K562 (cell line): Measurements from ENCODE around the gene KCNK1. TPM values are rescaled to one million over a fixed set of nuclear protein-coding genes. Genes with fewer than 3 reads are reported as not detected.

Experiments used
- C11orf30 ChIP-seq: fragments of 450-650 bp; IDR thresholded peaks from 2 replicates; pipeline ENCODE4 v1.6.1; 2016; ENCODE audit warnings: low read depth, mild to moderate bottlenecking
- CHD2 ChIP-seq: IDR thresholded peaks from 2 replicates; pipeline ENCODE4 v1.6.1; 2011; ENCODE audit warnings: low read depth, low read length
- CHD4 ChIP-seq: fragments of 200-600 bp; sonication (generic); IDR thresholded peaks from 3 replicates; pipeline ENCODE4 v1.6.1; 2012; ENCODE audit warnings: low read depth, mild to moderate bottlenecking, mixed read lengths, low read length, inconsistent platforms; ENCODE audit not compliant: insufficient read depth, insufficient replicate concordance, poor library complexity, severe bottlenecking
- CREB5 ChIP-seq: fragments of 250-450 bp; sonication (Bioruptor Pico); IDR thresholded peaks from 2 replicates; pipeline ENCODE4 v1.5.0; 2020; ENCODE audit warnings: mild to moderate bottlenecking
- DLX4 ChIP-seq: fragments of 250-450 bp; sonication (Bioruptor Pico); IDR thresholded peaks from 2 replicates; pipeline ENCODE4 v1.6.1; 2021; ENCODE audit warnings: mild to moderate bottlenecking
- FOSL1 ChIP-seq: fragments of 200-800 bp; sonication (Bioruptor generic); conservative IDR thresholded peaks from 2 replicates; pipeline ENCODE4 v1.6.1; 2016; ENCODE audit warnings: missing genetic modification characterization, missing compliant biosample characterization
- FOXP1 ChIP-seq: sonication (generic); formaldehyde crosslinking; IDR thresholded peaks from 2 replicates; pipeline ENCODE4 v1.8.0; 2022; ENCODE audit warnings: mild to moderate bottlenecking, missing genetic modification reagents
- HMBOX1 ChIP-seq: sonication (generic); IDR thresholded peaks from 2 replicates; pipeline ENCODE4 v1.6.1; 2016
- L3MBTL2 ChIP-seq: fragments of 450-650 bp; IDR thresholded peaks from 2 replicates; pipeline ENCODE4 v1.6.1; 2016; ENCODE audit warnings: mild to moderate bottlenecking, moderate library complexity
- MED1 ChIP-seq: sonication (generic); formaldehyde crosslinking; IDR thresholded peaks from 2 replicates; pipeline ENCODE4 v1.8.1; 2023; ENCODE audit warnings: missing genetic modification reagents, borderline replicate concordance
- NCOA6 ChIP-seq: fragments of 450-650 bp; IDR thresholded peaks from 2 replicates; pipeline ENCODE4 v1.6.1; 2017; ENCODE audit warnings: mild to moderate bottlenecking
- NONO ChIP-seq, 2 experiments: fragments of 200-400 bp in 1 of 2; fragments of 450-650 bp in 1 of 2; formaldehyde crosslinking in 1 of 2; IDR thresholded peaks; 2 replicates each; pipeline ENCODE4 v1.6.1; 2017; ENCODE audit warnings: low read depth in 2 of 2, mild to moderate bottlenecking in 2 of 2, moderate library complexity in 2 of 2, low read length in 1 of 2
- RBM17 ChIP-seq: fragments of 200-400 bp; formaldehyde crosslinking; IDR thresholded peaks from 2 replicates; pipeline ENCODE4 v1.6.1; 2017; ENCODE audit warnings: low read depth, mild to moderate bottlenecking, low read length, borderline replicate concordance
- RERE ChIP-seq: sonication (generic); formaldehyde crosslinking; IDR thresholded peaks from 2 replicates; pipeline ENCODE4 v1.8.0; 2023; ENCODE audit warnings: missing genetic modification reagents, mild to moderate bottlenecking, borderline replicate concordance
- SAFB2 ChIP-seq: fragments of 200-400 bp; formaldehyde crosslinking; IDR thresholded peaks from 2 replicates; pipeline ENCODE4 v1.6.1; 2018; ENCODE audit warnings: borderline replicate concordance, low read length, low read depth, moderate library complexity; ENCODE audit not compliant: severe bottlenecking
- TFAM ChIP-seq: fragments of 250-450 bp; sonication (Bioruptor Pico); conservative IDR thresholded peaks from 2 replicates; pipeline ENCODE4 v1.5.0; 2021; ENCODE audit warnings: mild to moderate bottlenecking, moderate library complexity
- ZC3H11A ChIP-seq: IDR thresholded peaks from 2 replicates; pipeline ENCODE4 v1.6.1; 2012; ENCODE audit warnings: low read depth, low read length, improper control_type of control experiment
- ZC3H8 ChIP-seq: fragments of 450-650 bp; IDR thresholded peaks from 2 replicates; pipeline ENCODE4 v1.6.1; 2017
- ZNF3 ChIP-seq: fragments of 250-450 bp; sonication (Bioruptor Pico); IDR thresholded peaks from 2 replicates; pipeline ENCODE4 v1.5.0; 2021; ENCODE audit warnings: mild to moderate bottlenecking, moderate library complexity
- ZNF436 ChIP-seq: fragments of 250-450, 450-650 bp; sonication (Bioruptor Pico); formaldehyde crosslinking; IDR thresholded peaks from 2 replicates; pipeline ENCODE4 v1.7.0; 2020; ENCODE audit warnings: mild to moderate bottlenecking
- polyA plus RNA-seq, 8 experiments: library from polyadenylated mRNA; depleted of rRNA in 4 of 8; stranded (reverse) in 5 of 8; unstranded in 3 of 8; fragments of >200 nt; fragmentation: Nextera tagmentation in 2 of 8; fragmentation: Illumina TruSeq in 1 of 8; extraction: Ambion mirVana in 2 of 8; extraction: Trizol in 1 of 8; gene quantifications; 2 replicates each; pipeline versions ENCODE4 v1.2.1 to v1.2.3, GENCODE V29; 2011 to 2014; ENCODE audit warnings: inconsistent platforms in 1 of 8, missing spikeins in 1 of 8
- total RNA-seq, 7 experiments: library from RNA; depleted of rRNA in 6 of 7; stranded (reverse); fragments of >200 nt in 6 of 7; fragmentation: Illumina TruSeq in 2 of 7; extraction: Trizol in 2 of 7; gene quantifications; 2 replicates each; pipeline versions ENCODE4 v1.2.1 to v1.2.3, GENCODE V29; 2011 to 2021; ENCODE audit warnings: low replicate concordance in 1 of 7

The KCNK1 gene
- total and polyA plus RNA-seq, 9 of the 15 experiments (the other 6 are each of a cell fraction or from before 2014, with no cell fraction given), result 3.1 to 22.7 (median 6.0) TPM

- TF ChIP-seq RERE, result no peak
- no peak for TF ChIP-seq ZC3H11A
- TF ChIP-seq FOSL1 (tag), result peak; percentile 96
- no peak for TF ChIP-seq NCOA6
- no peak for TF ChIP-seq CREB5
- TF ChIP-seq C11orf30, result peak; percentile 6; the same call in 1 of the 2 replicates
- no peak for TF ChIP-seq RBM17
- TF ChIP-seq SAFB2, result no peak
- TF ChIP-seq DLX4 (CRISPR knock-in tag), result no peak
- TF ChIP-seq NONO (IDR thresholded peaks at IDR 0.05; ENCODE audit: low read depth in 2 of 2, low read length in 1 of 2), result no peak
- no peak for TF ChIP-seq ZNF3 (CRISPR knock-in tag)
- peak; percentile 10; the same call in 1 of the 2 replicates for TF ChIP-seq HMBOX1
- no peak for TF ChIP-seq CHD4
- TF ChIP-seq CHD2, result no peak
- no peak for TF ChIP-seq TFAM (CRISPR knock-in tag)
- no peak for TF ChIP-seq MED1
- no peak for TF ChIP-seq ZNF436 (CRISPR knock-in tag)
- TF ChIP-seq FOXP1, result 0 out of 2 replicates have a peak, but pooled peaks have one; percentile 26
- peak; percentile 40 for TF ChIP-seq L3MBTL2
- no peak for TF ChIP-seq ZC3H8
Observed at GRCh38 chr1:233707153-233707879, 93.4 kb downstream of the KCNK1 start (continued).
